ENCODE results near the gene IL21. TPM values are rescaled to one million over a fixed set of nuclear protein-coding genes. Genes with fewer than 3 reads are reported as not detected.
A peak's percentile ranks its signal among the peaks of the same experiment; 100 is the strongest.

The IL21 gene
- 10 to 100 TPM; 14.2 to 26.0 TPM for total RNA-seq

DNA sequence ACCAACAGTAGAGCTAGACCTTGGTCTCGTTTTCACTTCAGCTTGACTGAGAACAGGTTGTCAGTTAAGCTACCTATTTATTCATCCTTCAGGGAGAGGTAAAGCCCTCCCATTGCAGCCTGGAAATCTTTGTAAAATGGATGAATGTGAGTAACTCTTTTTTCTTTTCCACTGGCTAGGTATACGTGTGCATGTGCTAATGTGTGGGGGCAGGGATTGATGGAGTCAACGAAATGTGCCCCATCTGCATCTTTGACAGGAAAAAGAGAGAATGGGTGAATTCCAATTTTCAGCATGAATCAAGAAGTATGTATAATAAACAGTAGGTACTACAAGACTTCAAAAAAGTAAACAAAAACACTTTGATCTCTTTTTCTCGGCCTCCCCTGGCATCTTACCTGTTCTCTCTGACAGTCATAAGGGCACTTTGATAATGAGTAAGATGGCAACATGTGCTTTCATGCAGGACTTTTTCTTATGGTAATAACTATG is at the start of gene IL21:
Gene IL21 (minus strand): TSS at position 51 of the 492 bp plus-strand sequence. CDS start 55 bp downstream, outside the sequence.
- Mint-ChIP-seq H3K36me3 (ENCODE audit: insufficient read depth in 2 of 2) (peaks cover 8 to 9% of the 10 kb centered on the region in 2 donors), H3K27ac (peak within 1 kb of the TSS; percentile 100), H3K27me3 (ENCODE audit: low read depth) (no peaks in the 10 kb centered on the region), H3K9me3 (no peaks in the 10 kb centered on the region), H3K4me3 (peak within 1 kb of the TSS; percentile 84 to 96), H3K4me1 (ENCODE audit: low read depth) (peaks cover 59% of the 10 kb centered on the region)
- peak; percentile 81 to 82 for ATAC-seq (replicated peaks in 1 of 2)
- no peak for DNase-seq

- H3K27me3 Mint-ChIP-seq (ENCODE audit: low read depth), result peaks cover 7% of the 10 kb centered on the region
- no peak for DNase-seq
- H3K9me3 Mint-ChIP-seq, result no peaks in the 10 kb centered on the region
- no peak for ATAC-seq (replicated peaks in 1 of 2)
- peaks cover 70% of the 10 kb centered on the region for H3K4me1 Mint-ChIP-seq (ENCODE audit: low read depth)
- H3K36me3 Mint-ChIP-seq (ENCODE audit: insufficient read depth in 2 of 2), result peaks cover 11 to 13% of the 10 kb centered on the region in 2 donors
- H3K27ac Mint-ChIP-seq, result peak overlapping the region; percentile 83
- H3K4me3 Mint-ChIP-seq, result peak overlapping the region in 1 of 2 donors; percentile 9
Observed at GRCh38 chr4:122669911-122670738, 49.3 kb upstream of the IL21 start.

DNA sequence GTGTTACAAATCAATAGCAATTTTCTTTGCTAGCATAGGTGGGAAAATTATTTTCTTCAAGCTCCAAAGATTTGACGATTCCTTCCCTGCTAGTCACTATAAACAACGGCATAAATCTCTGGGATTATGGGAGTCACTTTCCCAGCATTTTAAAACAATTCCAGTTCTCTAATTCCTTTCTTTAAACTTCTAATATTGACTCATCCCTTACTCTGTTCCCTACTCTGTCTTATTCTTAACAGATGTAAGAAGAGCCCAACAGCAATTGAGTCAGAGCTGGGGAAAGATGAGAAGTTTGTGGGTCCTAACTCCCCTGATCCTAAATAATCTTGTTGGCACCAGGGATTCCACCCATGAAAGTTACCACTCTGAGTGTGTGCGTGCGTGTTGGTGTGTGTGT is 47.4 kb upstream of the IL21 start:
- peak overlapping the region; percentile 9 to 70 for H3K4me3 Mint-ChIP-seq
- ATAC-seq (replicated peaks in 1 of 2), result no peak
- H3K36me3 Mint-ChIP-seq (ENCODE audit: insufficient read depth in 2 of 2), result peaks cover 12 to 13% of the 10 kb centered on the region in 2 donors
- peak overlapping the region; percentile 100 for H3K27ac Mint-ChIP-seq
- peaks cover 70% of the 10 kb centered on the region for H3K4me1 Mint-ChIP-seq (ENCODE audit: low read depth)
- no peaks in the 10 kb centered on the region for H3K9me3 Mint-ChIP-seq
- no peak for DNase-seq
- H3K27me3 Mint-ChIP-seq (ENCODE audit: low read depth), result peaks cover 7% of the 10 kb centered on the region

GRCh38 chr4:122666527-122667245 is 45.8 kb upstream of the IL21 start:
- peak overlapping the region; percentile 73 to 81 for H3K4me3 Mint-ChIP-seq
- H3K27ac Mint-ChIP-seq, result peak overlapping the region; percentile 100
- peaks cover 10 to 13% of the 10 kb centered on the region in 2 donors for H3K36me3 Mint-ChIP-seq (ENCODE audit: insufficient read depth in 2 of 2)
- H3K27me3 Mint-ChIP-seq (ENCODE audit: low read depth), result peaks cover 7% of the 10 kb centered on the region
- H3K4me1 Mint-ChIP-seq (ENCODE audit: low read depth), result peaks cover 76% of the 10 kb centered on the region
- peak; percentile 75 to 76 for ATAC-seq (replicated peaks in 1 of 2)
- no peaks in the 10 kb centered on the region for H3K9me3 Mint-ChIP-seq
- peak; percentile 21 to 38 for DNase-seq

GRCh38 chr4:122665161-122665929 is 44.5 kb upstream of the IL21 start:
- Mint-ChIP-seq H3K4me3 (peak overlapping the region; percentile 73 to 81), H3K4me1 (ENCODE audit: low read depth) (peaks cover 87% of the 10 kb centered on the region), H3K27me3 (ENCODE audit: low read depth) (peaks cover 7% of the 10 kb centered on the region), H3K36me3 (ENCODE audit: insufficient read depth in 2 of 2) (peaks cover 3 to 8% of the 10 kb centered on the region in 2 donors), H3K27ac (peak overlapping the region; percentile 100), H3K9me3 (no peaks in the 10 kb centered on the region)
- DNase-seq, result peak in 1 of 2 donors; percentile 15
- ATAC-seq (replicated peaks in 1 of 2), result peak; percentile 17 to 20

- H3K4me1 Mint-ChIP-seq (ENCODE audit: low read depth), result peaks cover 94% of the 10 kb centered on the region
- H3K4me3 Mint-ChIP-seq, result peak overlapping the region; percentile 67 to 86
- H3K9me3 Mint-ChIP-seq, result no peaks in the 10 kb centered on the region
- H3K36me3 Mint-ChIP-seq (ENCODE audit: insufficient read depth in 2 of 2), result peaks cover 2 to 12% of the 10 kb centered on the region in 2 donors
- H3K27ac Mint-ChIP-seq, result peak overlapping the region; percentile 99
- no peak for DNase-seq
- peaks cover 6% of the 10 kb centered on the region for H3K27me3 Mint-ChIP-seq (ENCODE audit: low read depth)
- ATAC-seq (replicated peaks in 1 of 2), result peak; percentile 27 to 35
Observed at GRCh38 chr4:122663814-122664610, 43.1 kb upstream of the IL21 start.

- Mint-ChIP-seq H3K9me3 (peaks cover under 1% of the 10 kb centered on the region in 2 donors), H3K4me1 (ENCODE audit: low read depth) (peaks cover 94% of the 10 kb centered on the region), H3K4me3 (peak overlapping the region; percentile 9 to 14), H3K27ac (peak overlapping the region; percentile 22), H3K36me3 (ENCODE audit: insufficient read depth in 2 of 2) (peaks cover under 1 to 11% of the 10 kb centered on the region in 2 donors), H3K27me3 (ENCODE audit: low read depth) (no peaks in the 10 kb centered on the region)
- no peak for ATAC-seq (replicated peaks in 1 of 2)
- DNase-seq, result no peak
Observed at GRCh38 chr4:122663291-122663690, 42.4 kb upstream of the IL21 start.

DNA sequence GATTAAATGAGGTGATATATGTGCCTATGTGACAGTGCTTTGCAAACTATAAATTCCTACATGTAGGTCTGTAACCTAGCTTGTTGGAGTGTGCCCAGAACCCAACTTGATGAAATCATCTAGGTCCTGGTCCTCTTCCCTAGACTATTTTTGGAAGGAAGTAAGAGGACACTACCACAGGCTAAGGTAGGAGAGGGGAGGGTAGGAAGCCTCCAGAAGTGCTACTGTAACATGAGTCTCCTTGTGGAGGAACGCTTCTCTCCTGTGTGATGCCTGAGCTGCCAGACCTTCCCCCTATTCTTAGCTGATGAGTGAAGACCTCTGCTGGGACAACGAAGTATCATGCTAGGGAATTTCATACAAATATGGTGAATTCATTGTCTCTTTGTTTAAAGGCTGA is 41.8 kb upstream of the IL21 start:
- no peak for ATAC-seq (replicated peaks in 1 of 2)
- H3K27me3 Mint-ChIP-seq (ENCODE audit: low read depth), result no peaks in the 10 kb centered on the region
- peaks cover 2 to 4% of the 10 kb centered on the region in 2 donors for H3K9me3 Mint-ChIP-seq
- no peak for DNase-seq
- peaks cover 94% of the 10 kb centered on the region for H3K4me1 Mint-ChIP-seq (ENCODE audit: low read depth)
- H3K4me3 Mint-ChIP-seq, result peak overlapping the region in 1 of 2 donors; percentile 14
- peaks cover 3 to 15% of the 10 kb centered on the region in 2 donors for H3K36me3 Mint-ChIP-seq (ENCODE audit: insufficient read depth in 2 of 2)
- peak overlapping the region; percentile 22 for H3K27ac Mint-ChIP-seq

GRCh38 chr4:122661176-122662160 is 40.6 kb upstream of the IL21 start:
- Mint-ChIP-seq H3K36me3 (ENCODE audit: insufficient read depth in 2 of 2) (peaks cover 13 to 23% of the 10 kb centered on the region in 2 donors), H3K9me3 (peaks cover 3 to 9% of the 10 kb centered on the region in 2 donors), H3K4me1 (ENCODE audit: low read depth) (peaks cover 93% of the 10 kb centered on the region), H3K27me3 (ENCODE audit: low read depth) (no peaks in the 10 kb centered on the region), H3K27ac (peak overlapping the region; percentile 39), H3K4me3 (peak overlapping the region; percentile 11 to 49)
- ATAC-seq (replicated peaks in 1 of 2) (no peak), DNase-seq (no peak)

DNA sequence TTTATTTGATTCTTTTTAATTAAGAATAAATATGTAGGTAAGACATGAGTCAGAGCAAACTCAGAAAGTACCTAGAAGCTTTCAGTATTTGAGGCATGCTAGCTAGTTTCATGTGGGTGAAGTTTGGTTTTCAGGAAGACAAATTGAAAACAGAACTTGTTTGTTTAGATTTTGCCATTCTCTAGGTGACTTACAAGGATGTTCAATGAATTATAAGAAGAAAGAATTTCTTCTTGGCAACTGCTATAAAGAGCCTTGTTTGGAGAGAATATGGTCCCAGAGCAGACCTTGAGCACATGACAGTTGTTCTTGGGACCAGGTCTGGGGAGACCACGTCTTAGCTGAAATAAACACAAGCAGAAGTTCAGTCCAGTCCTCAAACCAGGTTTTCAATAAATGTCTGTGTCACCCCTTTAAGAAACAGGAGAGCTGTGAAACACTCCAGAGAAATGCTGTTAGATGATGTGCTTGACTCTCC is 38.0 kb upstream of the IL21 start:
- H3K4me1 Mint-ChIP-seq (ENCODE audit: low read depth), result peaks cover 70% of the 10 kb centered on the region
- peaks cover 3 to 9% of the 10 kb centered on the region in 2 donors for H3K9me3 Mint-ChIP-seq
- peak; percentile 79 to 88 for ATAC-seq (replicated peaks in 1 of 2)
- peak overlapping the region; percentile 99 for H3K27ac Mint-ChIP-seq
- H3K27me3 Mint-ChIP-seq (ENCODE audit: low read depth), result no peaks in the 10 kb centered on the region
- peak overlapping the region; percentile 70 to 81 for H3K4me3 Mint-ChIP-seq
- peaks cover 13 to 23% of the 10 kb centered on the region in 2 donors for H3K36me3 Mint-ChIP-seq (ENCODE audit: insufficient read depth in 2 of 2)
- DNase-seq, result no peak

GRCh38 chr4:122658377-122658776 is 37.5 kb upstream of the IL21 start:
- Mint-ChIP-seq H3K36me3 (ENCODE audit: insufficient read depth in 2 of 2) (peaks cover 13 to 23% of the 10 kb centered on the region in 2 donors), H3K27me3 (ENCODE audit: low read depth) (no peaks in the 10 kb centered on the region), H3K4me3 (peak overlapping the region; percentile 70 to 81), H3K27ac (peak overlapping the region; percentile 99), H3K9me3 (peaks cover 3 to 9% of the 10 kb centered on the region in 2 donors), H3K4me1 (ENCODE audit: low read depth) (peaks cover 65% of the 10 kb centered on the region)
- ATAC-seq (replicated peaks in 1 of 2) (peak; percentile 29 to 35), DNase-seq (no peak)
